ENCODE measurements around the gene ZCCHC7.

Gene ZCCHC7

GRCh38 chr9:37151812-37152211, 31.4 kb downstream of the ZCCHC7 start:
- TF ChIP-seq CTCF (conservative IDR thresholded peaks at IDR 0.05; ENCODE audit: low read length) = no peak
- TF ChIP-seq EZH2phosphoT487 (IDR thresholded peaks at IDR 0.05; ENCODE audit: borderline replicate concordance) = no peak
- Histone ChIP-seq H3K4me3 (ENCODE audit: low read length, poor library complexity, severe bottlenecking) (no peak overlapping the region), H3K36me3 (ENCODE audit: insufficient read depth, low read length) (peaks cover 13% of the 10 kb centered on the region; the same call in 1 of the 2 replicates), H3K9me3 (ENCODE audit: insufficient read depth, low read depth, low read length) (no peaks in the 10 kb centered on the region), H3F3A (ENCODE audit: low read depth) (no peaks in the 10 kb centered on the region), H3K4me2 (ENCODE audit: low read depth, low read length, poor library complexity, severe bottlenecking) (no peak overlapping the region), H3K9me2 (replicated peaks; ENCODE audit: low read depth, low read length) (no peaks in the 10 kb centered on the region), H3K79me2 (ENCODE audit: insufficient read depth, low read length) (peaks cover 75% of the 10 kb centered on the region), H3K4me1 (ENCODE audit: insufficient read depth, low read length, poor library complexity, severe bottlenecking) (peaks cover 43% of the 10 kb centered on the region), H2AFZ (ENCODE audit: low read length) (no peak overlapping the region), H3K27me3 (ENCODE audit: insufficient read depth, low read length, poor library complexity, severe bottlenecking) (no peaks in the 10 kb centered on the region), H3K9ac (ENCODE audit: low read depth, low read length, poor library complexity, severe bottlenecking) (no peak overlapping the region), H4K20me1 (ENCODE audit: insufficient read depth, low read length, poor library complexity, severe bottlenecking) (peaks cover 4% of the 10 kb centered on the region)

- H3K9me2 ChIP-seq (replicated peaks; ENCODE audit: low read depth, low read length) = no peaks in the 10 kb centered on the region
- no peak overlapping the region for H3K4me3 ChIP-seq (ENCODE audit: low read length, poor library complexity, severe bottlenecking)
- TF ChIP-seq CTCF (conservative IDR thresholded peaks at IDR 0.05; ENCODE audit: low read length) (no peak), EZH2phosphoT487 (IDR thresholded peaks at IDR 0.05; ENCODE audit: borderline replicate concordance) (no peak)
- peaks cover 77% of the 10 kb centered on the region for H3K79me2 ChIP-seq (ENCODE audit: insufficient read depth, low read length)
- peaks cover 13% of the 10 kb centered on the region; the same call in 1 of the 2 replicates for H3K36me3 ChIP-seq (ENCODE audit: insufficient read depth, low read length)
- no peaks in the 10 kb centered on the region for H4K20me1 ChIP-seq (ENCODE audit: insufficient read depth, low read length, poor library complexity, severe bottlenecking)
- H2AFZ ChIP-seq (ENCODE audit: low read length) = no peak overlapping the region
- no peaks in the 10 kb centered on the region for H3K9me3 ChIP-seq (ENCODE audit: insufficient read depth, low read depth, low read length)
- no peaks in the 10 kb centered on the region for H3F3A ChIP-seq (ENCODE audit: low read depth)
- peaks cover 38% of the 10 kb centered on the region for H3K4me1 ChIP-seq (ENCODE audit: insufficient read depth, low read length, poor library complexity, severe bottlenecking)
- no peaks in the 10 kb centered on the region for H3K27me3 ChIP-seq (ENCODE audit: insufficient read depth, low read length, poor library complexity, severe bottlenecking)
- no peak overlapping the region for H3K4me2 ChIP-seq (ENCODE audit: low read depth, low read length, poor library complexity, severe bottlenecking)
- H3K9ac ChIP-seq (ENCODE audit: low read depth, low read length, poor library complexity, severe bottlenecking) = no peak overlapping the region
Measured at GRCh38 chr9:37152365-37152764, 32.0 kb downstream of the ZCCHC7 start.

- H3F3A ChIP-seq (ENCODE audit: low read depth) = no peaks in the 10 kb centered on the region
- H3K4me1 ChIP-seq (ENCODE audit: insufficient read depth, low read length, poor library complexity, severe bottlenecking) = peaks cover 17% of the 10 kb centered on the region
- no peak overlapping the region for H2AFZ ChIP-seq (ENCODE audit: low read length)
- H3K4me2 ChIP-seq (ENCODE audit: low read depth, low read length, poor library complexity, severe bottlenecking) = no peak overlapping the region
- no peak overlapping the region for H3K4me3 ChIP-seq (ENCODE audit: low read length, poor library complexity, severe bottlenecking)
- H3K79me2 ChIP-seq (ENCODE audit: insufficient read depth, low read length) = peaks cover 59% of the 10 kb centered on the region
- H3K9me3 ChIP-seq (ENCODE audit: insufficient read depth, low read depth, low read length) = no peaks in the 10 kb centered on the region
- no peaks in the 10 kb centered on the region for H4K20me1 ChIP-seq (ENCODE audit: insufficient read depth, low read length, poor library complexity, severe bottlenecking)
- H3K27me3 ChIP-seq (ENCODE audit: insufficient read depth, low read length, poor library complexity, severe bottlenecking) = no peaks in the 10 kb centered on the region
- no peaks in the 10 kb centered on the region for H3K9me2 ChIP-seq (replicated peaks; ENCODE audit: low read depth, low read length)
- no peak for TF ChIP-seq EZH2phosphoT487 (IDR thresholded peaks at IDR 0.05; ENCODE audit: borderline replicate concordance)
- TF ChIP-seq CTCF (conservative IDR thresholded peaks at IDR 0.05; ENCODE audit: low read length) = no peak
- H3K36me3 ChIP-seq (ENCODE audit: insufficient read depth, low read length) = peaks cover 24% of the 10 kb centered on the region; the same call in 1 of the 2 replicates
- H3K9ac ChIP-seq (ENCODE audit: low read depth, low read length, poor library complexity, severe bottlenecking) = no peak overlapping the region
Measured at GRCh38 chr9:37155601-37156000, 35.2 kb downstream of the ZCCHC7 start.

Measured in Loucy (cell line).